H1 (cell line): ENCODE measurements around the gene DCAF8. TPM values are rescaled to one million over a fixed set of nuclear protein-coding genes. Genes with fewer than 3 reads are reported as not detected.

Experiments
- CTCF ChIA-PET: fragments of 300-600 bp; sonication (Branson Sonifier 250); formaldehyde crosslinking; loops from one replicate; lab custom pipeline; 2021; ENCODE audit not compliant: partially characterized antibody; lab: Charles Lee
- POLR2A ChIA-PET: fragments of 300-600 bp; sonication (Branson Sonifier 250); formaldehyde crosslinking; loops from one replicate; lab custom pipeline; 2021; ENCODE audit warnings: inconsistent platforms; ENCODE audit not compliant: partially characterized antibody; lab: Charles Lee
- DNase-seq, 2 experiments: peaks; one replicate each; pipeline versions ENCODE4 v3.0.0 to v3.0.0-alpha.2; 2010 to 2022; ENCODE audit warnings: low spot score in 2 of 2, low read depth in 1 of 2, mixed read lengths in 1 of 2
- FAIRE-seq: peaks from 2 replicates; lab custom pipeline; 2011; peaks lifted over from hg19 to GRCh38; lab: Jason Lieb, UNC
- H2AFZ ChIP-seq: 2 replicates; pipeline ENCODE4 v1.8.1; 2012; ENCODE audit warnings: low read length, inconsistent platforms
- H2AK5ac ChIP-seq: 2 replicates; pipeline ENCODE4 v1.6.1; 2013; ENCODE audit warnings: low read depth, low read length
- H2BK120ac ChIP-seq: replicated peaks from 2 replicates; pipeline ENCODE3; 2013; ENCODE audit warnings: low read depth, low read length, inconsistent platforms
- H2BK12ac ChIP-seq: 2 replicates; pipeline ENCODE4 v1.6.1; 2013; ENCODE audit warnings: low read depth, low read length
- H2BK15ac ChIP-seq: 2 replicates; pipeline ENCODE4 v1.6.1; 2013; ENCODE audit warnings: low read length
- H2BK20ac ChIP-seq: 2 replicates; pipeline ENCODE4 v1.6.1; 2013; ENCODE audit warnings: low read length
- H2BK5ac ChIP-seq: 2 replicates; pipeline ENCODE4 v1.6.1; 2013; ENCODE audit warnings: low read depth, low read length
- H3K14ac ChIP-seq: 2 replicates; pipeline ENCODE4 v1.6.1; 2013; ENCODE audit warnings: inconsistent platforms; ENCODE audit not compliant: insufficient read length
- H3K18ac ChIP-seq: 2 replicates; pipeline ENCODE4 v1.6.1; 2013; ENCODE audit warnings: low read length; ENCODE audit errors: extremely low read depth
- H3K23ac ChIP-seq: 2 replicates; pipeline ENCODE4 v1.6.1; 2013; ENCODE audit warnings: inconsistent platforms; ENCODE audit not compliant: insufficient read length
- H3K23me2 ChIP-seq: 2 replicates; pipeline ENCODE4 v1.6.1; 2013; ENCODE audit warnings: low read depth, low read length
- H3K27ac ChIP-seq: 2 replicates; pipeline ENCODE4 v1.6.1; 2011; ENCODE audit warnings: low read depth, low read length, inconsistent platforms
- H3K27me3 ChIP-seq, 4 experiments: replicated peaks in 1 of 4; 1 replicate in 1 of 4; 2 replicates in 3 of 4; pipeline versions ENCODE4 v1.6.1 to v1.8.1; 2011 to 2013; ENCODE audit warnings: low read length in 3 of 4, mild to moderate bottlenecking in 3 of 4, inconsistent platforms in 2 of 4, mixed read lengths in 2 of 4, moderate library complexity in 1 of 4; ENCODE audit not compliant: control insufficient read depth in 3 of 4, insufficient read depth in 3 of 4; ENCODE audit errors: extremely low read depth in 1 of 4
- H3K36me3 ChIP-seq, 4 experiments: 2 replicates each; pipeline versions ENCODE4 v1.6.1 to v1.8.1; 2011 to 2013; ENCODE audit warnings: mild to moderate bottlenecking in 4 of 4, low read length in 3 of 4, moderate library complexity in 2 of 4, control low read depth in 1 of 4, inconsistent platforms in 1 of 4; ENCODE audit not compliant: insufficient read depth in 4 of 4, control insufficient read depth in 2 of 4
- H3K4ac ChIP-seq: replicated peaks from 2 replicates; pipeline ENCODE3; 2013; ENCODE audit warnings: low read length, low read depth, mixed read lengths, inconsistent platforms; ENCODE audit not compliant: insufficient read length
- H3K4me1 ChIP-seq, 4 experiments: replicated peaks in 1 of 4; 1 replicate in 1 of 4; 2 replicates in 3 of 4; pipeline versions ENCODE4 v1.6.1 to v1.8.1; 2011 to 2013; ENCODE audit warnings: low read length in 3 of 4, inconsistent platforms in 2 of 4, mixed read lengths in 1 of 4; ENCODE audit not compliant: insufficient read depth in 4 of 4, control insufficient read depth in 3 of 4
- H3K4me2 ChIP-seq, 2 experiments: 2 replicates each; pipeline versions ENCODE4 v1.6.1 to v1.8.1; 2011 to 2013; ENCODE audit warnings: low read depth in 2 of 2, low read length in 2 of 2, control low read depth in 1 of 2, inconsistent platforms in 1 of 2, mild to moderate bottlenecking in 1 of 2; ENCODE audit not compliant: insufficient read depth in 1 of 2
- H3K4me3 ChIP-seq, 4 experiments: fragments of 200-600, 300-600 bp in 1 of 4; sonication (generic), shearing (Covaris generic), sonication (Bioruptor Twin) in 1 of 4; 2 replicates each; pipeline versions ENCODE4 v1.5.1 to v1.8.1; 2011 to 2016; ENCODE audit warnings: low read length in 4 of 4, low read depth in 3 of 4, control low read depth in 2 of 4, inconsistent platforms in 2 of 4, mild to moderate bottlenecking in 2 of 4, mixed read lengths in 1 of 4, moderate library complexity in 1 of 4; ENCODE audit not compliant: insufficient read depth in 2 of 4; ENCODE audit errors: extremely low read depth in 1 of 4
- H3K56ac ChIP-seq: replicated peaks from 2 replicates; pipeline ENCODE3; 2013; ENCODE audit warnings: low read depth, mild to moderate bottlenecking, mixed read lengths, low read length, inconsistent platforms; ENCODE audit not compliant: insufficient read length
- H3K79me1 ChIP-seq: 2 replicates; pipeline ENCODE4 v1.6.1; 2013; ENCODE audit warnings: low read depth, low read length, control low read depth
- H3K79me2 ChIP-seq, 2 experiments: 2 replicates each; pipeline versions ENCODE4 v1.6.1 to v1.8.1; 2012 to 2013; ENCODE audit warnings: low read length in 2 of 2, mild to moderate bottlenecking in 2 of 2, inconsistent platforms in 1 of 2; ENCODE audit not compliant: insufficient read depth in 2 of 2, control insufficient read depth in 1 of 2
- H3K9ac ChIP-seq, 4 experiments: replicated peaks in 1 of 4; 1 replicate in 1 of 4; 2 replicates in 3 of 4; pipeline versions ENCODE4 v1.6.1 to v1.8.1; 2011 to 2013; ENCODE audit warnings: low read depth in 3 of 4, low read length in 3 of 4, control low read depth in 2 of 4, mild to moderate bottlenecking in 2 of 4, moderate library complexity in 2 of 4, inconsistent platforms in 1 of 4; ENCODE audit errors: extremely low read depth in 1 of 4
- H3K9me3 ChIP-seq, 2 experiments: 2 replicates each; pipeline versions ENCODE4 v1.6.1 to v1.8.1; 2012 to 2013; ENCODE audit warnings: mild to moderate bottlenecking in 2 of 2, moderate library complexity in 2 of 2, control low read depth in 1 of 2, inconsistent platforms in 1 of 2, low read depth in 1 of 2, low read length in 1 of 2, mixed read lengths in 1 of 2; ENCODE audit not compliant: insufficient read depth in 2 of 2
- H4K20me1 ChIP-seq, 2 experiments: replicated peaks in 1 of 2; 2 replicates each; pipeline versions ENCODE3 to v1.8.1; 2011 to 2013; ENCODE audit warnings: inconsistent platforms in 2 of 2, low read length in 2 of 2, mild to moderate bottlenecking in 1 of 2; ENCODE audit not compliant: insufficient read depth in 2 of 2, control insufficient read depth in 1 of 2
- H4K5ac ChIP-seq: 2 replicates; pipeline ENCODE4 v1.6.1; 2013; ENCODE audit warnings: low read length, low read depth, mixed read lengths, inconsistent platforms; ENCODE audit not compliant: insufficient read length
- H4K8ac ChIP-seq: 2 replicates; pipeline ENCODE4 v1.8.0; 2013; ENCODE audit warnings: mild to moderate bottlenecking, moderate library complexity, low read length, inconsistent platforms; ENCODE audit not compliant: insufficient read depth; ENCODE audit errors: extremely low read depth
- H4K91ac ChIP-seq: replicated peaks from 2 replicates; pipeline ENCODE3; 2013; ENCODE audit warnings: low read length, mixed read lengths, inconsistent platforms; ENCODE audit not compliant: insufficient read length
- ATF2 ChIP-seq: IDR thresholded peaks from 2 replicates; pipeline ENCODE4 v1.6.1; 2012; ENCODE audit warnings: low read length, inconsistent platforms
- CBX8 ChIP-seq: fragments of 300-800, 300-1000 bp; sonication (generic); IDR thresholded peaks from 2 replicates; pipeline ENCODE4 v1.7.1; 2016; ENCODE audit warnings: low read depth, low read length, borderline replicate concordance
- E2F6 ChIP-seq: IDR thresholded peaks from 2 replicates; pipeline ENCODE4 v1.6.1; 2012; ENCODE audit warnings: inconsistent platforms
- EGR1 ChIP-seq: IDR thresholded peaks from 2 replicates; pipeline ENCODE4 v1.6.1; 2011; ENCODE audit warnings: low read depth, low read length, borderline replicate concordance
- MAX ChIP-seq: IDR thresholded peaks from 2 replicates; pipeline ENCODE4 v1.6.1; 2012; ENCODE audit warnings: inconsistent platforms
- WGBS, 2 experiments: shearing (Covaris generic) in 1 of 2; methylation state at CpG; one replicate each; pipeline versions ENCODE4 v1.1.6 to v1.1.7; 2013 to 2015; ENCODE audit warnings: low lambda C conversion rate in 2 of 2, mixed read lengths in 2 of 2, inconsistent platforms in 1 of 2, low coverage in 1 of 2, missing lambda C conversion rate in 1 of 2; ENCODE audit not compliant: insufficient replicate concordance in 2 of 2, insufficient coverage in 1 of 2, insufficient read length in 1 of 2; ENCODE audit errors: extremely low coverage in 1 of 2, missing lambda C conversion rate in 1 of 2; 5-methylcytosine and 5-hydroxymethylcytosine counted together
- polyA plus RNA-seq, 7 experiments: library from polyadenylated mRNA; depleted of rRNA in 3 of 7; stranded (reverse) in 5 of 7; unstranded in 2 of 7; fragments of >200 nt in 5 of 7; fragments of 200-250 nt in 2 of 7; gene quantifications; 1 replicate in 5 of 7; 2 replicates in 1 of 7; 4 replicates in 1 of 7; pipeline versions ENCODE4 v1.2.1 to v1.2.3, GENCODE V29; 2011 to 2013; ENCODE audit warnings: missing spikeins in 2 of 7, mixed read lengths in 2 of 7
- total RNA-seq: library from RNA; stranded (reverse); fragmentation: NEBNext Ultra II Directional; extraction: Animal tissue kit (Norgen Biotek cat#: 25700); gene quantifications from 2 replicates; pipeline ENCODE4 v1.2.1, GENCODE V29; 2021

The DCAF8 gene
- total and polyA plus RNA-seq, 2 of the 8 experiments (the other 6 are each of a cell fraction or from before 2014, with no cell fraction given), result 68.2 to 110 TPM

GRCh38 chr1:160171980-160172379, 90.4 kb downstream of the DCAF8 start:
- H3K79me1 ChIP-seq, result no peaks in the 10 kb centered on the region
- H3K18ac ChIP-seq, result peak overlapping the region; percentile 34; the same call in 1 of the 2 replicates
- CTCF ChIA-PET, result interaction anchor here (0.7 to 18.4 kb wide), 10 partner anchors 10 to 71 kb away, joined by 3 to 257 read pairs (median 10); partner anchors contain the start of genes CASQ1 and PEA15
- H4K8ac ChIP-seq, result no peak overlapping the region
- peak overlapping the region; percentile 97; the same call in 1 of the 2 replicates for H2BK5ac ChIP-seq
- H3K9ac ChIP-seq, result no peak overlapping the region
- H2BK20ac ChIP-seq, result peak overlapping the region; percentile 53; the same call in 1 of the 2 replicates
- no peak overlapping the region for H3K14ac ChIP-seq
- H3K36me3 ChIP-seq, result no peaks in the 10 kb centered on the region
- no peaks in the 10 kb centered on the region for H3K9me3 ChIP-seq
- no peaks in the 10 kb centered on the region for H3K79me2 ChIP-seq
- H3K4me1 ChIP-seq, result peaks cover 12 to 28% (median 22%) of the 10 kb centered on the region in 4 experiments; a peak in 6 of 7 replicates
- TF ChIP-seq CBX8, result no peak
- TF ChIP-seq E2F6, result peak; percentile 65
- peak; percentile 40; the same call in 1 of the 2 replicates for TF ChIP-seq MAX
- TF ChIP-seq ATF2, result no peak
- no peak for TF ChIP-seq EGR1
- TF ChIP-seq, all 59 proteins: peak for 2
- Histone ChIP-seq H3K4me2 (peak overlapping the region; percentile 3 to 39; a peak in 3 of 4 replicates), H2BK12ac (peak overlapping the region; percentile 91; the same call in 1 of the 2 replicates), H4K91ac (no peak overlapping the region), H2AFZ (no peak overlapping the region), H4K5ac (no peak overlapping the region), H3K4me3 (no peak overlapping the region), H2AK5ac (0 out of 2 replicates have a peak overlapping the region, but pooled peaks have one; percentile 83), H4K20me1 (no peaks in the 10 kb centered on the region), H3K27ac (no peak overlapping the region), H3K4ac (no peak overlapping the region), H3K23me2 (peaks cover 3% of the 10 kb centered on the region; the same call in 1 of the 2 replicates), H3K56ac (no peak overlapping the region), H2BK120ac (no peak overlapping the region), H2BK15ac (no peak overlapping the region), H3K27me3 (peaks cover 0 to 2% (median under 1%) of the 10 kb centered on the region in 4 experiments; a peak in 1 of 7 replicates), H3K23ac (no peak overlapping the region)
- DNase-seq (no peak), FAIRE-seq (peak; percentile 32)
- WGBS, 2 experiments, result 32% methylated on average over 9 of the region's 9 CpGs; no CpG with 5 or more reads in 1 of the 2 experiments
- POLR2A ChIA-PET, result interaction anchor here (1.0 to 11.8 kb wide), 7 partner anchors 10 to 93 kb away, joined by 3 to 107 read pairs (median 5); partner anchors contain the start of gene PEA15
